HG02588 (cell line): Measurements from ENCODE around the gene ELFN2.
"Not testable (repeated sequence)": the region's sequence is repeated elsewhere in the genome, so short reads cannot be mapped to it uniquely, and the experiment has no call there.

Experiments
- ATAC-seq: cut with Tn5 transposase; IDR thresholded peaks from one replicate; pipeline ENCODE4 v1.9.1; 2021; ENCODE audit warnings: mild to moderate bottlenecking, moderate library complexity; ENCODE audit not compliant: unreplicated experiment

The ELFN2 gene

GRCh38 chr22:37337204-37337943 is 89.9 kb downstream of the ELFN2 start:
- ATAC-seq, result no peak

GRCh38 chr22:37336579-37336978 is 90.7 kb downstream of the ELFN2 start:
- no peak for ATAC-seq

GRCh38 chr22:37335806-37336199 is 91.5 kb downstream of the ELFN2 start:
- ATAC-seq, result no peak

GRCh38 chr22:37334859-37335805 is 92.1 kb downstream of the ELFN2 start:
- ATAC-seq, result no peak

GRCh38 chr22:37334461-37334858 is 92.8 kb downstream of the ELFN2 start:
- ATAC-seq, result no peak

GRCh38 chr22:37333724-37334460 is 93.4 kb downstream of the ELFN2 start:
- ATAC-seq, result no peak

- ATAC-seq, result no peak
These were observed 95.3 kb downstream of the ELFN2 start for GRCh38 chr22:37331856-37332536.

GRCh38 chr22:37331034-37331428 is 96.2 kb downstream of the ELFN2 start:
- no peak for ATAC-seq

GRCh38 chr22:37330200-37331033 is 96.9 kb downstream of the ELFN2 start:
- no peak for ATAC-seq

DNA sequence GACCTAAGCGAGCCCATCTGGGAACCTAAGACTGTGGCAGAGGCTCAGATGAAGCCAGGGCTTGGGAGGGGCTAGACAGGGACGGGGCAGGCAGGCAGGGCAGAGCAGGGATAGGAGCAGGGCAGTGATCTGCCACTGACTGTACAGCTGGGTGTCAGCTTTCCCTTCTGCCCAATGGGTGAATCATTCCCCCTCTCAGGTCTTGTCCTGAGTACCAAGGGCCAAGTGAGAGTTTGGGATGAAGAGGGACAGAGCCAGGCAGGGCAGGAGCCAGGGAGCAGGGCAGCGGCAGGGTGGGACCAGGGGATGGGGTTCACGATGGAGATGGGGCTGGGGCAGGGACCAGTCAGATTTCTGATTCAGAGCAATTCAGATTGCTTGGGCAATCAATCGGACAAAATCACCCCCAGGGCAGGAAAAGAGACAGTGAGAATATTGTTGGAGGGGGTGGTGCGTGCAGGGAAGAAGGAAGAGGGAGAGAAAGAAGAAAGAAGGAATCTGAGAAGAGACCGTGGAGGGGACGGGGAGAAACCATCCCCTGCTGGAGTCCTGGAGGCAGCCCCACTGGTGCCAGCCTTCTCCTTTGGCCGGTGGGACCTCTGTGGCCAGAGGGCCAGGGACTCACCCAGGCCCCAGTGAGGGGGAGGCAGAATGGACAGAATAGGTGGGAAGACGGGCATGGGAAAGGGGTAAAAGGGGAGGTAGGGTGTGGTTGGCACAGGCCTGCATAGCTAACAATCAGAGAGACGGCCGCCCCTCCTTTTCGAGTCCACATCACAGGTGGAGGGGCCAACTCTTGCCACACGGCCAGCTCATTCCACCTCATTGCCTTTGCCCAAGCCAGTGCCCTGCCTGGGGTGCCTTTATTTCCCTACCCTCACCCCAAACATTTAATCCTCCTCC is 97.8 kb downstream of the ELFN2 start:
- ATAC-seq, result no peak

DNA sequence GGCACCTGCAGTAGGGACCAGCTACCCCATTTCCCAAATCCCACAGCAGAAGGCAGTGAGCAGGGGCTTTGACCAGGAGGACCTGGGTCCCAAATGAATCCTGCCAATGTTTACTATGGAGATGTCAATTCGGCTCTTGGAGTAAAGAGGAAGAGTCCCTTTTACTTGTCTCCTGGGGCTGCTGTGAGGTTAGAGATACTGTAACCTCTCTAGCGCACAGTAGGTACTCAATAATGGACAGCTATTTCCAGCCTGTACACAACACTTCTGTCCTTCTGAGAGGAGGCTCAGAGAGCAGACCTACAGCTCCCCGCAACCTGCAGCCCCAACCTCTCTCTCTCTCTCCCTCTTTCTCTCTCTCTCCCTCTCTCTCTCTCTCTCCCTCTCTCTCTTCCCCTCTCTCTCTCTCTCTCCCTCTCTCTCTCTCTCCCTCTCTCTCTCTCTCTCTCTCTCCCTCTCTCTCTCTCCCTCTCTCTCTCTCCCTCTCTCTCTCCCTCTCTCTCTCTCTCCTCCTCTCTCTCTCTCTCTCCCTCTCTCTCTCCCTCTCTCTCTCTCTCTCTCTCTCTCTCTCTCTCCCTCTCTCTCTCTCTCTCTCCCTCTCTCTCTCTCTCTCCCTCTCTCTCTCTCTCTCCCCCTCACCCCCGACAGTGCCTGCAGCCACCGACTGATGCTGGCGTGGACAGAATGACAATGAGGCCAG is 98.6 kb downstream of the ELFN2 start:
- ATAC-seq, result not testable (repeated sequence)

DNA sequence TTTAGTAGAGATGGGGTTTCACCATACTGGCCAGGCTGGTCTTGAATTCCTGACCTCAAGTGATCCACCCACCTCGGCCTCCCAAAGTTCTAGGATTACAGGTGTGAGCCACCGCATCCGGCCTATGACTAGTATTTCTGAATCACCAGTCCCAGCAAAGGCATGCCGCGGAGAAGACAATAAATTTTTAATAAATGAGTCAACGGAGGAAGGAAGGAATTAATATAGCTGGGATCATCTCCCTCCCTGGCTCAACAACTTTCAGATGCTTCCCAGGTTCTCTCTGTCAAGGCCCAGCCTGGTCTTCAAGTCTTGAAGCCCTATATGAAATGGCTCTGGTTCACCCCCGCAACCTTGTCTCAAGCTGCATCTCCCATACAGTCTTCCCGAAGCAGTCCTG is 99.3 kb downstream of the ELFN2 start:
- no peak for ATAC-seq

GRCh38 chr22:37326726-37327125 is 100.6 kb downstream of the ELFN2 start:
- no peak for ATAC-seq

DNA sequence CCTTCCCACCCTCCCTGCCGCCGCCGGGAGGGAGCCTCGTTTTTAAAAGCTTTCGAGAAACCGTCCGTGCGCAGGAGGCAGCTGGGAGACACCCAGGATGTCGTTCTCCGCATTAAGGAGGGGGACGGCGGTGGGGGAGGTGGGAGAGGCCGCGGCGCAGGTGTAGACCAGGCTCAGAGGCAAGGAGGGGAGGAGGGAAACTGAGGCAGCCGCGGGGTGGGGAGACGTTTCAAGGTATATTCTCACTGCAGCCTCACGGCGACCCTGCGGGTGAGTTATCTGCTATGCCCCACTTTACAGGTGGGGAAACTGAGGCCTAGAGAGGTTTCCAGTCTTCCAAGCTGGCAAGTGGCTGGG is 102.3 kb downstream of the ELFN2 start:
- ATAC-seq, result no peak

GRCh38 chr22:37324340-37325038 is 102.8 kb downstream of the ELFN2 start:
- no peak for ATAC-seq

DNA sequence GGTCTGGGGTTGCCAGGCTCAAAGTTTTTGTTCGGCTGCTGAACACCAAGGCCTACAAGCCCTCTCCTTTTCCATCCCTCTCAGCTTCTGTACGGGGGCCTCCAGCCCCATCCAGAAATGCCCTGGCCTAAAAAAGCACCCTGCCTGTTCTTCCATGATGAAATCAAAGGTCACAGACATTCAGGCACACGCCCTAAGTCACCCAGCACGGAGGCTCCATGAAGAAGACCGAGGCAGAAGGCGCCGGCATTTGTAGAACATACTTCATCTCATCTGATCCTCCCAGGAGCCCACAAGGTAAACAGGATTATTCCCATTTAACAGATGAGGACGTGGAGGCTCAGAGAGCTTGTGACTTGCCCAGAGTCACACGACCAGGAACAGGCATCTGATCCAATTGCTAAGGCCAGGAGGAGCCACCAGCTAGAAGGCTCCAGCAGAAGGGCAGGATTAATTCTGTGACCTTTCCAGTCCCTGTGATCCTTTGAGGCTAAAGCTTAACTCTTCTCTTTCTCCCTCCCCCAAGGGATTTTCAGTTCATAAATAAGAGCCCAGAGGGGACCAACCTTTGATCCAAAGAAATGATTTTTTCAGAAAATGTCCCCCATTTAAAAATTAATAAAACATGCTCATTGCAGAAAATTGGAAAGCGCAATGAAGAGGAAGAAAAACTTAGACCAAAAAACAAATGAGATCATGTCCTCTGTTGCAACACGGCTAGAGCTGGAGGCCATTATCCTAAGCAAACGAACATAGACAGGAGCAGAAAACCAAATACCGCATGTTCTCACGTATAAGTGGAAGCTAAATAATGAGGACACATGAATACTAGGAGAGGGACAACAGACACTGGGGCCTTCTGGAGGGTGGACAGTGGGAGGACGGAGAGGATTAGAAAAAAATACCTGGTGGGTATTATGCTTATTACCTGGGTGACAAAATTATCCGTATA is 106.3 kb downstream of the ELFN2 start:
- no peak for ATAC-seq

DNA sequence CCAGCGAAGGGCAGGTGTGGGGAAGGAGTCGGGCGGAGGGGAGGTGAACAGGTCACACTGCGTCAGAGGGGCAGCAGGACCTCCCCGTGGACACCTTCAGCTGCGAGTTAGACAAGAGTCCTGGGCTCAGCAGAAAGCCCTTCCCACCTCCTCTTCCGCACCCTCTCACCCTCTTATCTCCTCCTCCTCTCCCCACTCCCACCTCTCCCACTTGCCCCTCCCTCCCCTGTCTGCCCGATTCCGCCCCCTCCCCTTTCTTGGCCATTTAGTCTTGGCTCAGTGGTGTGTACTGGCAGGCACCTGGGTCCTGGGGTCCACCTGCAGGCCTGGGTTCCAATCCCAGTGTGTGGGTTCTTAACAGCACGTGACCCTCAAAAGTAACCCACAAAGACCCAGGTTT is 107.8 kb downstream of the ELFN2 start:
- ATAC-seq, result no peak
